Hepatocyte (in vitro differentiated cells): ENCODE measurements around the gene TOB2. TPM values are rescaled to one million over a fixed set of nuclear protein-coding genes. Genes with fewer than 3 reads are reported as not detected.
"Not testable (repeated sequence)": the region's sequence is repeated elsewhere in the genome, so short reads cannot be mapped to it uniquely, and the experiment has no call there.

Experiments
- DNase-seq: peaks from one replicate; pipeline ENCODE4 v3.0.0-alpha.2; 2016; ENCODE audit warnings: low spot score
- H2AFZ ChIP-seq: fragments of 200-600 bp; sonication (generic); 2 replicates; pipeline ENCODE4 v1.6.0; 2016; ENCODE audit warnings: antibody characterized with exemption, mild to moderate bottlenecking
- H3K27ac ChIP-seq: fragments of 200-600 bp; sonication (generic); 2 replicates; pipeline ENCODE4 v1.5.1; 2016; ENCODE audit warnings: mild to moderate bottlenecking
- H3K27me3 ChIP-seq: fragments of 200-600 bp; sonication (generic); 2 replicates; pipeline ENCODE4 v1.6.1; 2016
- H3K36me3 ChIP-seq: fragments of 200-600 bp; sonication (generic); replicated peaks from 2 replicates; pipeline ENCODE4 v1.5.1; 2016; ENCODE audit warnings: low read depth; ENCODE audit not compliant: insufficient read depth
- H3K4me1 ChIP-seq: fragments of 200-600 bp; sonication (generic); 2 replicates; pipeline ENCODE4 v1.5.1; 2016; ENCODE audit warnings: mild to moderate bottlenecking, moderate library complexity; ENCODE audit not compliant: insufficient read depth
- H3K4me2 ChIP-seq: fragments of 200-600 bp; sonication (generic); 2 replicates; pipeline ENCODE4 v1.6.0; 2016
- H3K4me3 ChIP-seq: fragments of 200-600 bp; sonication (generic); 2 replicates; pipeline ENCODE4 v1.5.1; 2016; ENCODE audit warnings: mild to moderate bottlenecking
- H3K79me2 ChIP-seq: fragments of 200-600 bp; sonication (generic); 2 replicates; pipeline ENCODE4 v1.6.0; 2017; ENCODE audit warnings: mild to moderate bottlenecking
- H3K9me2 ChIP-seq: fragments of 200-600 bp; sonication (generic); replicated peaks from 2 replicates; pipeline ENCODE4 v1.6.0; 2017; ENCODE audit warnings: mild to moderate bottlenecking; ENCODE audit not compliant: insufficient read depth
- H3K9me3 ChIP-seq: fragments of 200-600 bp; sonication (generic); 2 replicates; pipeline ENCODE4 v1.5.1; 2016; ENCODE audit warnings: low read depth, mild to moderate bottlenecking
- H4K20me1 ChIP-seq: fragments of 200-600 bp; sonication (generic); 2 replicates; pipeline ENCODE4 v1.6.0; 2016; ENCODE audit warnings: mild to moderate bottlenecking; ENCODE audit not compliant: insufficient read depth, poor library complexity, severe bottlenecking
- EZH2 ChIP-seq: fragments of 200-600 bp; sonication (generic); IDR thresholded peaks from 2 replicates; pipeline ENCODE4 v1.6.1; 2016; ENCODE audit warnings: antibody characterized with exemption, mild to moderate bottlenecking, borderline replicate concordance
- EZH2phosphoT487 ChIP-seq: fragments of 200-600 bp; sonication (generic); IDR thresholded peaks from one replicate; pipeline ENCODE4 v1.6.1; 2018; ENCODE audit warnings: antibody characterized with exemption, mild to moderate bottlenecking, low read depth, moderate library complexity; ENCODE audit not compliant: unreplicated experiment, severe bottlenecking
- WGBS: methylation state at CpG from one replicate; pipeline ENCODE4 v1.1.6; 2016; ENCODE audit warnings: low lambda C conversion rate; ENCODE audit errors: missing lambda C conversion rate; 5-methylcytosine and 5-hydroxymethylcytosine counted together
- polyA plus RNA-seq: library from polyadenylated mRNA; unstranded; fragments of >200 nt; fragmentation: Nextera tagmentation; extraction: Ambion mirVana; gene quantifications from 2 replicates; pipeline ENCODE4 v1.2.1, GENCODE V29; 2016
- total RNA-seq: library from RNA; depleted of rRNA; stranded (reverse); fragments of >200 nt; gene quantifications from 2 replicates; pipeline ENCODE4 v1.2.3, GENCODE V29; 2014
- TF ChIP-seq, protein P1 (sequence below): fragments of 200-600 bp; sonication (generic); IDR thresholded peaks from 2 replicates; pipeline ENCODE4 v1.5.1; 2016; ENCODE audit warnings: antibody characterized with exemption, mild to moderate bottlenecking; ENCODE audit not compliant: poor library complexity

The TOB2 gene
- total and polyA plus RNA-seq, 2 experiments from 2014 or later, result 37.8 to 38.5 TPM

DNA sequence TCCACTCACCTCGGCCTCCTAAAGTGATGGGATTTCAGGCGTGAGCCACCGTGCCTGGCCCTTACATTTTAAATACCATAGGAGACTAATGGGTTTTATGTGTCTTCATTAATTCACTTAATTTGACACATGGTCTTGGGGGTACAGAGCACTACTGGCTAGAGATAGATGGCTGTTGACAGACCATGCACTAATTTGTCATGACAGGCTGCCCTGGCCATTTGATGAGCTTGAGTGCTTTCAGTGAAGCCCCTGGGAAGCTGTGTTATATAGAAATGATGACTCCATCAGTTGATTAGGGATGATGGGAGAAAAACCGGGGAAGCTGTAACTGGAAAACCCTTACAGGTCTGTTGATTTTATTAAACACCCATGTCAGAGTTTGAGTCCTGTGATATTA is 15.3 kb upstream of the TOB2 start:
- DNase-seq, result no peak
- no peak overlapping the region for H3K4me3 ChIP-seq

DNA sequence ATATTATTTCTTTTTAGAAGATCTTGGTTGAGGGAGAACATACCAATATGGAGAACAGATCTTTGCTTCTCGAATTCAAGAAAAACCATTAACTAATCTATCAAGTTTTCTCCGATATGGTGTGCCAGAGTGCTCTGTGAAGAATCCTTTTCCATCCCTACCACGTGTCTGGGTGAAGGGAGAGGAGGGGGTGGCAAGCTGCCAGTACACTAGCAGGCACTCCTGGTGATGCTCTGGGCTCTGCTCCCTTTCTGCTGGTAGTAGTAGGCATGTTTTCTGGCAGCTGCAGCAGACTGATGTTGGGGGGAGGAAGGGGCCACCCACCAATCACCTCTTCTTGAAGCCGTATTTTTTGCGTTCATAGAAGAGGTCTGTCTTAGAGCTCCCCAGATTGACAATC is 13.5 kb upstream of the TOB2 start:
- not testable (repeated sequence) for H3K36me3 ChIP-seq, H3K4me3 ChIP-seq, H3K27ac ChIP-seq, H3K9me2 ChIP-seq, H4K20me1 ChIP-seq, H3K4me1 ChIP-seq, DNase-seq, H3K4me2 ChIP-seq, H3K9me3 ChIP-seq, H3K27me3 ChIP-seq, H2AFZ ChIP-seq
- peaks cover 17% of the 10 kb centered on the region for H3K79me2 ChIP-seq
- WGBS, result 98% methylated on average over 5 of the region's 5 CpGs

More for the DNA sequence above, 15.3 kb upstream of the TOB2 start:
- whole genome bisulfite sequencing, result 96% methylated on average over 4 of the region's 4 CpGs
- no peak overlapping the region for H3K27ac ChIP-seq
- H3K27me3 ChIP-seq, result no peaks in the 10 kb centered on the region
- no peaks in the 10 kb centered on the region for H3K9me2 ChIP-seq
- TF ChIP-seq, protein P1, sequence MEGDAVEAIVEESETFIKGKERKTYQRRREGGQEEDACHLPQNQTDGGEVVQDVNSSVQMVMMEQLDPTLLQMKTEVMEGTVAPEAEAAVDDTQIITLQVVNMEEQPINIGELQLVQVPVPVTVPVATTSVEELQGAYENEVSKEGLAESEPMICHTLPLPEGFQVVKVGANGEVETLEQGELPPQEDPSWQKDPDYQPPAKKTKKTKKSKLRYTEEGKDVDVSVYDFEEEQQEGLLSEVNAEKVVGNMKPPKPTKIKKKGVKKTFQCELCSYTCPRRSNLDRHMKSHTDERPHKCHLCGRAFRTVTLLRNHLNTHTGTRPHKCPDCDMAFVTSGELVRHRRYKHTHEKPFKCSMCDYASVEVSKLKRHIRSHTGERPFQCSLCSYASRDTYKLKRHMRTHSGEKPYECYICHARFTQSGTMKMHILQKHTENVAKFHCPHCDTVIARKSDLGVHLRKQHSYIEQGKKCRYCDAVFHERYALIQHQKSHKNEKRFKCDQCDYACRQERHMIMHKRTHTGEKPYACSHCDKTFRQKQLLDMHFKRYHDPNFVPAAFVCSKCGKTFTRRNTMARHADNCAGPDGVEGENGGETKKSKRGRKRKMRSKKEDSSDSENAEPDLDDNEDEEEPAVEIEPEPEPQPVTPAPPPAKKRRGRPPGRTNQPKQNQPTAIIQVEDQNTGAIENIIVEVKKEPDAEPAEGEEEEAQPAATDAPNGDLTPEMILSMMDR, result no peak
- no peak for TF ChIP-seq EZH2phosphoT487
- no peak for TF ChIP-seq EZH2
- peaks cover 5% of the 10 kb centered on the region for H3K36me3 ChIP-seq
- no peak overlapping the region for H3K4me2 ChIP-seq
- no peaks in the 10 kb centered on the region for H3K4me1 ChIP-seq
- no peaks in the 10 kb centered on the region for H3K9me3 ChIP-seq
- H2AFZ ChIP-seq, result no peak overlapping the region
- H4K20me1 ChIP-seq, result no peaks in the 10 kb centered on the region
- H3K79me2 ChIP-seq, result peaks cover 36% of the 10 kb centered on the region

GRCh38 chr22:41459431-41459830 is 12.8 kb upstream of the TOB2 start:
- H3K36me3 ChIP-seq, result peaks cover 1% of the 10 kb centered on the region

DNA sequence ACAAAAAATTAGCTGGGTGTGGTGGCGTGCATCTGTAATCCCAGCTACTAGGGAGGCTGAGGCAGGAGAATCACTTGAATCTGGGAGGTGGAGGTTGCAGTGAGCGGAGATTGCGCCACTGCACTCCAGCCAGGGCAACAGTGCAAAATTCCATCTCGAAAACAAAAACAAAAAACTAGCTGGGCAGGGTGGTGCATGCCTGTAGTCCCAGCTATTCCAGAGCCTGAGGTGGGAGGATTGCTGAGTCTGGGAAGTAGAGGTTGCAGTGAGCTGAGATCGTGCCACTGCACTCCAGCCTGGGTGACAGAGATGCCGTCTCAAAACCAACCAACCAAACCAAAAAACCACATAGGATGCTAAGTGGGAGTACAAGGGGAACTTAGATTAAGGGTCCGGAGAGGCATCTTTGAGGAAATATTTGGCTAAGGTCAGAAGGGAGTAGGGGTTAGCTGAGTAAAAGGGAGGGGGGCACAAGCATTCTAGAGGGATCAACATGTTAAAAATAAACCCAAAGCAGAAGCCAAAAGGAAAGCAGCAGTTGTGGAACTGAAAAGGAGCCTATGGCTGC is 11.6 kb upstream of the TOB2 start:
- no peak overlapping the region for H2AFZ ChIP-seq
- H4K20me1 ChIP-seq, result no peaks in the 10 kb centered on the region
- no peaks in the 10 kb centered on the region for H3K9me3 ChIP-seq
- no peaks in the 10 kb centered on the region for H3K27me3 ChIP-seq
- DNase-seq, result no peak
- 91% methylated on average over 7 of the region's 7 CpGs for WGBS
- H3K4me1 ChIP-seq, result no peaks in the 10 kb centered on the region
- H3K4me3 ChIP-seq, result no peak overlapping the region
- H3K4me2 ChIP-seq, result no peak overlapping the region
- H3K27ac ChIP-seq, result no peak overlapping the region
- H3K9me2 ChIP-seq, result no peaks in the 10 kb centered on the region
- H3K36me3 ChIP-seq, result no peaks in the 10 kb centered on the region
- TF ChIP-seq EZH2phosphoT487 (no peak), EZH2 (no peak)
- TF ChIP-seq, protein P1, result no peak
- peaks cover 3% of the 10 kb centered on the region for H3K79me2 ChIP-seq

More at GRCh38 chr22:41459431-41459830, 12.8 kb upstream of the TOB2 start:
- H3K4me1 ChIP-seq, result no peaks in the 10 kb centered on the region
- H3K79me2 ChIP-seq, result peaks cover 11% of the 10 kb centered on the region
- no peaks in the 10 kb centered on the region for H3K9me3 ChIP-seq
- no peak overlapping the region for H2AFZ ChIP-seq
- H3K4me2 ChIP-seq, result no peak overlapping the region
- 91% methylated on average over 1 of the region's 1 CpG for WGBS
- H3K4me3 ChIP-seq, result no peak overlapping the region
- H3K27ac ChIP-seq, result no peak overlapping the region
- TF ChIP-seq, protein P1, result no peak
- TF ChIP-seq EZH2phosphoT487 (no peak), EZH2 (no peak)
- H3K9me2 ChIP-seq, result no peaks in the 10 kb centered on the region
- DNase-seq, result no peak
- no peaks in the 10 kb centered on the region for H3K27me3 ChIP-seq
- no peaks in the 10 kb centered on the region for H4K20me1 ChIP-seq
